Keratinocyte (primary cell): ENCODE data around the gene NOS3. TPM values are rescaled to one million over a fixed set of nuclear protein-coding genes. Genes with fewer than 3 reads are reported as not detected.

Experiments
- DNase-seq: peaks from one replicate; pipeline ENCODE4 v3.0.0-alpha.2; 2011; ENCODE audit warnings: low read depth, missing footprints, low spot score
- FAIRE-seq: peaks from 2 replicates; lab custom pipeline; 2011; peaks lifted over from hg19 to GRCh38; lab: Jason Lieb, UNC
- H2AFZ ChIP-seq: 2 replicates; pipeline ENCODE4 v1.6.0; 2012; ENCODE audit warnings: low read length, control low read depth, inconsistent platforms; ENCODE audit not compliant: control insufficient read depth
- H3K27ac ChIP-seq: 2 replicates; pipeline ENCODE4 v1.5.1; 2011; ENCODE audit warnings: low read length; ENCODE audit not compliant: control insufficient read depth, insufficient read depth
- H3K27me3 ChIP-seq: 3 replicates; pipeline ENCODE4 v1.6.0; 2011; ENCODE audit warnings: low read length; ENCODE audit not compliant: control insufficient read depth, insufficient read depth; ENCODE audit errors: extremely low read depth
- H3K36me3 ChIP-seq, 2 experiments: 2 replicates in 1 of 2; 3 replicates in 1 of 2; pipeline ENCODE4 v1.5.1; 2011; ENCODE audit warnings: low read length in 2 of 2, mild to moderate bottlenecking in 1 of 2; ENCODE audit not compliant: control insufficient read depth in 2 of 2, insufficient read depth in 2 of 2; ENCODE audit errors: extremely low read depth in 1 of 2
- H3K4me1 ChIP-seq: 3 replicates; pipeline ENCODE4 v1.5.1; 2011; ENCODE audit warnings: low read length; ENCODE audit not compliant: control insufficient read depth, insufficient read depth; ENCODE audit errors: extremely low read depth
- H3K4me2 ChIP-seq: 3 replicates; pipeline ENCODE4 v1.6.0; 2011; ENCODE audit warnings: low read depth, low read length; ENCODE audit not compliant: control insufficient read depth, insufficient read depth; ENCODE audit errors: extremely low read depth
- H3K4me3 ChIP-seq, 3 experiments: fragments of 200-600 bp in 1 of 3; sonication (generic) in 1 of 3; 2 replicates in 2 of 3; 3 replicates in 1 of 3; pipeline ENCODE4 v1.5.1; 2011 to 2016; ENCODE audit warnings: low read length in 3 of 3, mild to moderate bottlenecking in 3 of 3, control low read depth in 2 of 3, inconsistent platforms in 1 of 3, low read depth in 1 of 3, mixed read lengths in 1 of 3, mixed run types in 1 of 3, moderate library complexity in 1 of 3; ENCODE audit not compliant: control insufficient read depth in 2 of 3, insufficient read depth in 2 of 3; ENCODE audit errors: extremely low read depth in 1 of 3
- H3K79me2 ChIP-seq: 2 replicates; pipeline ENCODE4 v1.6.0; 2012; ENCODE audit warnings: low read length; ENCODE audit not compliant: control insufficient read depth, insufficient read depth
- H3K9ac ChIP-seq: 3 replicates; pipeline ENCODE4 v1.6.0; 2011; ENCODE audit warnings: low read length; ENCODE audit not compliant: control insufficient read depth, insufficient read depth; ENCODE audit errors: extremely low read depth
- H3K9me1 ChIP-seq: 3 replicates; pipeline ENCODE4 v1.6.0; 2011; ENCODE audit warnings: low read length; ENCODE audit not compliant: control insufficient read depth, insufficient read depth; ENCODE audit errors: extremely low read depth
- H3K9me3 ChIP-seq: 2 replicates; pipeline ENCODE4 v1.5.1; 2012; ENCODE audit warnings: low read depth, low read length; ENCODE audit not compliant: control insufficient read depth
- H4K20me1 ChIP-seq: 3 replicates; pipeline ENCODE4 v1.6.0; 2011; ENCODE audit warnings: low read length; ENCODE audit not compliant: control insufficient read depth, insufficient read depth; ENCODE audit errors: extremely low read depth
- EZH2 ChIP-seq: IDR thresholded peaks from one replicate; pipeline ENCODE4 v1.6.1; 2012; ENCODE audit warnings: inconsistent platforms, mild to moderate bottlenecking, low read length, moderate library complexity
- dilution Hi-C: fragments of 300-500 bp; cut with MboI; formaldehyde crosslinking; loops from one replicate; pipeline ENCODE4 v1.7.0; 2020; ENCODE audit warnings: low sequenced_read_pairs; ENCODE audit not compliant: extremely low pct_ligation_motif_present
- polyA plus RNA-seq, 5 experiments: library from polyadenylated mRNA; depleted of rRNA in 3 of 5; stranded (reverse) in 3 of 5; stranded (forward) in 1 of 5; unstranded in 1 of 5; fragments of >200 nt; gene quantifications; 1 replicate in 1 of 5; 2 replicates in 3 of 5; 3 replicates in 1 of 5; pipeline versions ENCODE4 v1.2.1 to v1.2.3, GENCODE V29; 2011 to 2012; ENCODE audit warnings: missing spikeins in 2 of 5, low read depth in 1 of 5, low replicate concordance in 1 of 5
- TF ChIP-seq, protein P1 (sequence below), 3 experiments: IDR thresholded peaks in 1 of 3; conservative IDR thresholded peaks in 1 of 3; optimal IDR thresholded peaks in 1 of 3; 2 replicates in 2 of 3; 3 replicates in 1 of 3; pipeline versions ENCODE3 to v1.5.1; 2011; ENCODE audit warnings: low read length in 3 of 3, mild to moderate bottlenecking in 3 of 3, moderate library complexity in 2 of 3, control low read depth in 1 of 3, inconsistent platforms in 1 of 3; ENCODE audit not compliant: insufficient read depth in 2 of 3; ENCODE audit errors: extremely low read depth in 1 of 3

NOS3 gene
- polyA plus RNA-seq, 1 donor (not counting 4 experiments of a cell fraction or from before 2014, with no cell fraction given), result 0.77 TPM

DNA sequence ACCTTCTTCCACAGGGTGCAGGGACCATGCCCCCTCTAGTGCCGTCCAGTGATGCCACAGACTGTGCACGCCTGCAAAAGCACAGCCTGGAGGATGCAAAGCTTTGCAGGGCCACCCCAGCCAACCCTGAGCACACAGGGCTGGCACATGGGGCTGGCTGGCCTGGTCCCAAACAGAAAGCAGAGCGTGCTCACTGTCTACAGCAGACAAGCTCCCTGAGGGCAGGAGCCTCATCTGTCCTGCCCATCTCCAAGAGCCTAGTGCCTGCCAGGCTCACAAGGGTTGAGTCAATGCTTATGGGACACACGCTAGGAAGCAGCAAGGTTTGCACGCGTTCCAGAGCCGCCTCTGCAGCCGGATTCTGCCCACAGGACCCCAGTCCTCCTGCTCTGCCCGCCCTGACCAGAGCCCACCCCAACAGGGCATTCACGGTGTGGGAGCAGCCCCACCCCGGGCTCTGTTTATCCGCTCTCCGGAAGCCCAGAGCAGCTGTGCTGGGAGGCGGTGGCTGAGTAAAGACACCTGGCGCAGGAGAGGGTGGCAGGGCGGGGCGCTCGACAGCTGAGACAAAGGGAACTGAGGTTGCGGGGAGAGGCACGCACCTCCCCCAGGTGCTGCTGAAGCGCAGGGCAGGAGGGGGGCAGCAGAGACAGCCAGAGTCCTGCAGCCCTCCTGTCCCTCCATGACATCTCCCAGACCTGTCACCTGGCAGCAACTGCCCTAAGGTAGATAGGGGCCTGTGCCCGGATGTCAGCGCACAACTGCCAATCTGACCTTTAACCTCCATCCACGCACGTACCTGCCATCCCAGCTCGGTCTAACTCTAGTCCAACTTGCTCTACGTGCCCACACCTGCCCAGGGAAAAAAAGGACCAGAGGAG, 17.0 kb upstream of the NOS3 start:
- Histone ChIP-seq H2AFZ (no peak overlapping the region), H3K27me3 (peaks cover 69% of the 10 kb centered on the region), H3K4me1 (peaks cover 2% of the 10 kb centered on the region), H3K9me3 (no peaks in the 10 kb centered on the region), H3K79me2 (no peaks in the 10 kb centered on the region), H4K20me1 (no peaks in the 10 kb centered on the region), H3K27ac (no peak overlapping the region), H3K9me1 (no peaks in the 10 kb centered on the region), H3K4me3 (no peak overlapping the region), H3K4me2 (no peak overlapping the region), H3K9ac (no peak overlapping the region), H3K36me3 (no peaks in the 10 kb centered on the region)
- no peak for FAIRE-seq
- peak; percentile 23 for TF ChIP-seq EZH2
- TF ChIP-seq, protein P1, sequence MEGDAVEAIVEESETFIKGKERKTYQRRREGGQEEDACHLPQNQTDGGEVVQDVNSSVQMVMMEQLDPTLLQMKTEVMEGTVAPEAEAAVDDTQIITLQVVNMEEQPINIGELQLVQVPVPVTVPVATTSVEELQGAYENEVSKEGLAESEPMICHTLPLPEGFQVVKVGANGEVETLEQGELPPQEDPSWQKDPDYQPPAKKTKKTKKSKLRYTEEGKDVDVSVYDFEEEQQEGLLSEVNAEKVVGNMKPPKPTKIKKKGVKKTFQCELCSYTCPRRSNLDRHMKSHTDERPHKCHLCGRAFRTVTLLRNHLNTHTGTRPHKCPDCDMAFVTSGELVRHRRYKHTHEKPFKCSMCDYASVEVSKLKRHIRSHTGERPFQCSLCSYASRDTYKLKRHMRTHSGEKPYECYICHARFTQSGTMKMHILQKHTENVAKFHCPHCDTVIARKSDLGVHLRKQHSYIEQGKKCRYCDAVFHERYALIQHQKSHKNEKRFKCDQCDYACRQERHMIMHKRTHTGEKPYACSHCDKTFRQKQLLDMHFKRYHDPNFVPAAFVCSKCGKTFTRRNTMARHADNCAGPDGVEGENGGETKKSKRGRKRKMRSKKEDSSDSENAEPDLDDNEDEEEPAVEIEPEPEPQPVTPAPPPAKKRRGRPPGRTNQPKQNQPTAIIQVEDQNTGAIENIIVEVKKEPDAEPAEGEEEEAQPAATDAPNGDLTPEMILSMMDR (optimal IDR thresholded peaks at IDR 0.05 in 1 of 3, IDR thresholded peaks at IDR 0.05 in 1 of 3, conservative IDR thresholded peaks at IDR 0.05 in 1 of 3; ENCODE audit: extremely low read depth in 1 of 3, insufficient read depth in 2 of 3, low read length in 3 of 3), result no peak
- dilution Hi-C loops, result no loop called here
- DNase-seq, result no peak

DNA sequence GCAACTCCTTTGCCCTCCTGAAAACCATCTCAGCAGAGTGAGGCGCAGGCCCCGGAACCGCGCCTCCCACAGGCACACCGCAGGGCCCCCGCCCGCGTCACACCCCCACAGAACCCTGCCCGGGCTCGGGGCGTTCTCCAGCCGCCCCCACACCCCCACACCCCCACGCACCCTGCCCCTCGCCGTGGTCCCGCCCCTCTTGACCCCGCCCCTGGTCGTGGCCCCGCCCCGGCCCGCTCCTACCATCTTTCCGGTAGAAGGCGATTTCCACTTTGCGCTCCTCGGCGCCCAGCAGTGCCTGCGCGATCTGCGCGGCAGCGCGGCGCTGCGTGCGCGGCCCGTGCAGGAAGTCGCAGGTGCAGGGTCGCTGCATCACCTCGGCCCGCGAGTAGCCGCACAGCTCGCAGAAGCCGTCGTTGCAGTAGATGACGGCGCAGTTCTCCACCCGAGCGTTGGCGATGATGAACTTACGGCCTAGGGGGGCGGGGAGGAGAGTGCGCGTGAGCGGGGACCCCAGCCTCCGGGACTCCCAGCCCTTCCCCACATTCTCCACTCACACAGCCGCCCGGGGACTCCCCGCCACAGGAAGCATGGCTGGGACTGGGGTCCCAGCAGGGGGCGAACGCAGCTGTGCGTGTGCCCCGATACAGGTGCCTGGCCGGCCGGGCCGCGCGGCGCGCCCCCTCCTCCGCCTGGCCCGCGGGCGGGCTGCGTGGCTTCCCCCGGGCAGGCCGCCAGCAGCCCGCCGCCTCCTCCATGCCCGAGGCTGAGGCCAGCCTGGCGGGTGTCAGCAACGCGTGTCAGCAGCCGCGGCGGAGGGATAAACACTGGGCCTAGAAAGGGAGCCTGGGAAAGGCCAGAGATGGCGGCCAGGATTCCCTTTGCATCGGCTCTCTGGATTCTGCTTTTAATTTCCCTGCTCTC, 16.1 kb upstream of the NOS3 start:
- Histone ChIP-seq H3K4me2 (peak overlapping the region; percentile 60), H3K9me1 (no peaks in the 10 kb centered on the region), H2AFZ (peak overlapping the region; percentile 22), H3K4me3 (peak overlapping the region in 2 of 3 experiments; percentile 18 to 22), H3K4me1 (peaks cover 2% of the 10 kb centered on the region), H3K9me3 (no peaks in the 10 kb centered on the region), H3K9ac (no peak overlapping the region), H3K36me3 (no peaks in the 10 kb centered on the region), H4K20me1 (no peaks in the 10 kb centered on the region), H3K27ac (no peak overlapping the region), H3K79me2 (no peaks in the 10 kb centered on the region), H3K27me3 (peaks cover 69% of the 10 kb centered on the region)
- FAIRE-seq (no peak), DNase-seq (no peak)
- peak; percentile 10 for TF ChIP-seq EZH2
- TF ChIP-seq, protein P1 (optimal IDR thresholded peaks at IDR 0.05 in 1 of 3, IDR thresholded peaks at IDR 0.05 in 1 of 3, conservative IDR thresholded peaks at IDR 0.05 in 1 of 3; ENCODE audit: extremely low read depth in 1 of 3, insufficient read depth in 2 of 3, low read length in 3 of 3), result peak in 1 of 3 experiments; percentile 29
- dilution Hi-C loops, result no loop called here
